22Rv1 (cell line): ENCODE results near the gene TMEM163.

ENCODE experiments used
- H3K27ac ChIP-seq: fragments of 450-650 bp; 2 replicates; pipeline ENCODE4 v1.5.1; 2017
- CTCF ChIP-seq: fragments of 450-650 bp; IDR thresholded peaks from 2 replicates; pipeline ENCODE4 v1.5.1; 2017; ENCODE audit warnings: mild to moderate bottlenecking
- ZFX ChIP-seq: fragments of 450-650 bp; IDR thresholded peaks from 2 replicates; pipeline ENCODE4 v1.6.1; 2017; ENCODE audit warnings: antibody characterized with exemption, borderline replicate concordance

The TMEM163 gene

GRCh38 chr2:134722728-134723127 lies 3.9 kb upstream of the TMEM163 start:
- no peak for TF ChIP-seq ZFX
- no peak for TF ChIP-seq CTCF

GRCh38 chr2:134721596-134721995 lies 2.8 kb upstream of the TMEM163 start:
- TF ChIP-seq CTCF (no peak), ZFX (no peak)
- H3K27ac ChIP-seq: no peak overlapping the region

More at GRCh38 chr2:134722728-134723127, 3.9 kb upstream of the TMEM163 start:
- H3K27ac ChIP-seq: no peak overlapping the region

GRCh38 chr2:134718023-134718816 lies 580 bp downstream of the TMEM163 start:
- no peak overlapping the region for H3K27ac ChIP-seq
- TF ChIP-seq CTCF (no peak), ZFX (no peak)

- no peak overlapping the region for H3K27ac ChIP-seq
- TF ChIP-seq ZFX (no peak), CTCF (no peak)
Measured at GRCh38 chr2:134717286-134718022, 1.3 kb downstream of the TMEM163 start.

GRCh38 chr2:134716721-134717243 lies 2.0 kb downstream of the TMEM163 start:
- TF ChIP-seq ZFX: no peak
- no peak for TF ChIP-seq CTCF
- H3K27ac ChIP-seq: no peak overlapping the region

- H3K27ac ChIP-seq: no peak overlapping the region
- TF ChIP-seq ZFX: no peak
- no peak for TF ChIP-seq CTCF
Measured at GRCh38 chr2:134715932-134716643, 2.7 kb downstream of the TMEM163 start.
